Measurements from ENCODE around the gene C1orf52.

- TF ChIP-seq CTCF (conservative IDR thresholded peaks at IDR 0.05; ENCODE audit: low read length) = no peak
- TF ChIP-seq EZH2phosphoT487 (IDR thresholded peaks at IDR 0.05; ENCODE audit: borderline replicate concordance, low read depth, low read length) = no peak
Observed at GRCh38 chr1:85219853-85220610, 39.4 kb downstream of the C1orf52 start.
